Loucy (cell line): Measurements from ENCODE around the gene ARHGAP31.

Experiments
- EZH2phosphoT487 ChIP-seq: fragments of 200-600 bp; IDR thresholded peaks from 2 replicates; pipeline ENCODE4 v1.6.1; 2018; ENCODE audit warnings: antibody characterized with exemption, mild to moderate bottlenecking, moderate library complexity, borderline replicate concordance
- TF ChIP-seq, protein P1 (sequence below): fragments of 200-600 bp; sonication (generic); conservative IDR thresholded peaks from 2 replicates; pipeline ENCODE4 v1.5.1; 2014; ENCODE audit warnings: mild to moderate bottlenecking, antibody characterized with exemption, low read length

DNA sequence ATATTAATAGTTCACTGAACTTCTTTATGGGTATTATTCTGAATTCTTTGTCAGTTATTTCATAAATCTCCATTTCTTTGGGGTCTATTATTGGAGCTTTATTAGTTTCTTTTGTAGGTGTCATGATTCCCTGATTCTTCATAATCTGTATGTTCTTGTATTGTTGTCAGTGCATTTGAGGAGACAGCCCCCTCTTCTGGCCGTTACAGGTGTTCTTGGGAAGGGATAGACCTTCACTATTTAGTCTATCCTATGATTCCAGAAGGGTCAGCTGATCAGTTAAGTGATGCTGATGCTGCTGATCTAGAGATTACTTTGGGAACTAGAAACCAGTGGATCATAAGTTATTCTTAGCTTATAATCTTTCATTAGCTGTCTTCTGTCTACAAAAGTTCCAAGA, 134.4 kb downstream of the ARHGAP31 start:
- TF ChIP-seq, protein P1, sequence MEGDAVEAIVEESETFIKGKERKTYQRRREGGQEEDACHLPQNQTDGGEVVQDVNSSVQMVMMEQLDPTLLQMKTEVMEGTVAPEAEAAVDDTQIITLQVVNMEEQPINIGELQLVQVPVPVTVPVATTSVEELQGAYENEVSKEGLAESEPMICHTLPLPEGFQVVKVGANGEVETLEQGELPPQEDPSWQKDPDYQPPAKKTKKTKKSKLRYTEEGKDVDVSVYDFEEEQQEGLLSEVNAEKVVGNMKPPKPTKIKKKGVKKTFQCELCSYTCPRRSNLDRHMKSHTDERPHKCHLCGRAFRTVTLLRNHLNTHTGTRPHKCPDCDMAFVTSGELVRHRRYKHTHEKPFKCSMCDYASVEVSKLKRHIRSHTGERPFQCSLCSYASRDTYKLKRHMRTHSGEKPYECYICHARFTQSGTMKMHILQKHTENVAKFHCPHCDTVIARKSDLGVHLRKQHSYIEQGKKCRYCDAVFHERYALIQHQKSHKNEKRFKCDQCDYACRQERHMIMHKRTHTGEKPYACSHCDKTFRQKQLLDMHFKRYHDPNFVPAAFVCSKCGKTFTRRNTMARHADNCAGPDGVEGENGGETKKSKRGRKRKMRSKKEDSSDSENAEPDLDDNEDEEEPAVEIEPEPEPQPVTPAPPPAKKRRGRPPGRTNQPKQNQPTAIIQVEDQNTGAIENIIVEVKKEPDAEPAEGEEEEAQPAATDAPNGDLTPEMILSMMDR: peak; percentile 33
- TF ChIP-seq EZH2phosphoT487: no peak
